ENCODE data around the gene ZNF764.

The ZNF764 gene

DNA sequence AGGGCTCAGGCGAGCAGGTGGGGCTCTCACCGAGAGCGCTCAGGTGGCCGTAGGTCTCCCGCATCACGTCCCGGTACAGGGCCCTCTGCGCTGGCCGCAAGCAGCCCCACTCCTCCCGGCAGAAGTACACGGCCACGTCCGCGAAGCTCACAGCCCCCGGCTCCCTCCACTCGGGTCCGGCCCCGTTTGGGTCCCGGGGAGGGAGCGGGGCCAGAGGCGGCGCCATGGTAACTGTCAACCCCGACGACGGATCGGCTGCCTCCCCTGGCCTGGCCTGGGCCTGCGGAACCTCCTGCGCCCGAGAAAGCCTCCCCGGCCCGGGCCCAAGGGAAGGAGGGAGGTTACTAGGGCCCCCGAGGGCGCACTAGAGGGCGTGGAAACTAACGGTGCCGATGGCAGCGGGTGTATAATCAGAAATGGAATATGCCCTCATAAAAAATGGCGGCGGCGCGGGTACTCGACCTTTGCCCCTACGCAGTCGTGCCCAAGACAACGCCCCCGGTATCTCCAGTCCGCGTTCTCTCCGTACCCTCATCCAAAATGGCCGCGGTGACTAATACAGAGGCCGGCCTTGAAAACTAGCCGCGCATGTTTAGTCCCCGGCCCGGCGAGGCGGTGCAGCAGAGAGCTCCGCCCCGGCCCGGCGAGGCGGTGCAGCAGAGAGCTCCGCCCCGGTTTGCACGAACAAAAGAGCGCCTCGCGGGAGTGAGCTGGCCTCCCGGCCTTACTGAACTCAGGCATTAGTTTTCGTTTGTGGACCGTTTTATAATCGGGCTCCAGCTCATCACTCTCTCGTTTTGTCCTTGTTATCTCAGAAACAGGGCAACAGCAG, at the start of gene ZNF764:
TSS of gene ZNF764 (minus strand) at position 418 of the 832 bp plus-strand sequence. CDS start at position 226, 192 bp downstream.
- Histone ChIP-seq H3F3A (ENCODE audit: insufficient read depth) (peaks cover 5% of the 10 kb centered on the region; the same call in 1 of the 2 replicates), H4K20me1 (ENCODE audit: low read depth, low read length) (no peaks in the 10 kb centered on the region), H3K4me2 (ENCODE audit: low read depth, low read length, poor library complexity, severe bottlenecking) (peak within 1 kb of the TSS; percentile 76), H3K36me3 (ENCODE audit: low read length) (no peaks in the 10 kb centered on the region), H3K9me3 (ENCODE audit: insufficient read depth, low read length) (no peaks in the 10 kb centered on the region), H3K9me2 (replicated peaks; ENCODE audit: insufficient read depth, low read length) (no peaks in the 10 kb centered on the region), H2AFZ (ENCODE audit: low read depth, low read length, severe bottlenecking) (peak within 1 kb of the TSS; percentile 88), H3K27me3 (ENCODE audit: low read length) (no peaks in the 10 kb centered on the region), H3K4me3 (ENCODE audit: insufficient read depth, low read length, poor library complexity, severe bottlenecking) (peak within 1 kb of the TSS; percentile 74), H3K9ac (ENCODE audit: low read length) (peak within 1 kb of the TSS; percentile 93), H3K79me2 (ENCODE audit: insufficient read depth, low read length) (peaks cover 15% of the 10 kb centered on the region; the same call in 1 of the 2 replicates), H3K27ac (ENCODE audit: low read depth, low read length) (peak within 1 kb of the TSS; percentile 74)
- TF ChIP-seq EZH2phosphoT487 (conservative IDR thresholded peaks at IDR 0.05; ENCODE audit: low read length) = no peak
- TF ChIP-seq, protein P1, sequence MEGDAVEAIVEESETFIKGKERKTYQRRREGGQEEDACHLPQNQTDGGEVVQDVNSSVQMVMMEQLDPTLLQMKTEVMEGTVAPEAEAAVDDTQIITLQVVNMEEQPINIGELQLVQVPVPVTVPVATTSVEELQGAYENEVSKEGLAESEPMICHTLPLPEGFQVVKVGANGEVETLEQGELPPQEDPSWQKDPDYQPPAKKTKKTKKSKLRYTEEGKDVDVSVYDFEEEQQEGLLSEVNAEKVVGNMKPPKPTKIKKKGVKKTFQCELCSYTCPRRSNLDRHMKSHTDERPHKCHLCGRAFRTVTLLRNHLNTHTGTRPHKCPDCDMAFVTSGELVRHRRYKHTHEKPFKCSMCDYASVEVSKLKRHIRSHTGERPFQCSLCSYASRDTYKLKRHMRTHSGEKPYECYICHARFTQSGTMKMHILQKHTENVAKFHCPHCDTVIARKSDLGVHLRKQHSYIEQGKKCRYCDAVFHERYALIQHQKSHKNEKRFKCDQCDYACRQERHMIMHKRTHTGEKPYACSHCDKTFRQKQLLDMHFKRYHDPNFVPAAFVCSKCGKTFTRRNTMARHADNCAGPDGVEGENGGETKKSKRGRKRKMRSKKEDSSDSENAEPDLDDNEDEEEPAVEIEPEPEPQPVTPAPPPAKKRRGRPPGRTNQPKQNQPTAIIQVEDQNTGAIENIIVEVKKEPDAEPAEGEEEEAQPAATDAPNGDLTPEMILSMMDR (IDR thresholded peaks at IDR 0.05; ENCODE audit: insufficient read depth, low read length, poor library complexity, severe bottlenecking) = no peak

DNA sequence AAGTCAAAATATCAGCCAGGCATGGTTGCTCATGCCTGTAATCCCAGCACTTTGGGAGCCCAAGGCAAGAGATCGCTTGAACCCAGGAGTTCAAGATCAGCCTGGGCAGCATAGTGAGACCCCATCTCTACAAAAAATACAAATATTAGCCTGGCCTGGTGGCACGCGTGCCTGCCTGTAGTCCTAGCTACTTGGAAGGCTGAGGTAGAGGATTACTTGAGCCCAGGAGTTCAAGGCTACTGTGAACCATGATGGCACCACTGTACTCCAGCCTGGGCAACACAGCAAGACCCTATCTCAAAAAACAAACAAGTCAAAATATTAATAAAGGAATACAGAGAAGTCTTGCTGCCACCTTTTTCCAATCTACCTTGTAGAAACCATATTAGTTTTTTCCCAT, 47.8 kb upstream of the ZNF764 start:
- Histone ChIP-seq H3K36me3 (ENCODE audit: low read length) (no peaks in the 10 kb centered on the region), H3K27me3 (ENCODE audit: low read length) (no peaks in the 10 kb centered on the region), H3K9me3 (ENCODE audit: insufficient read depth, low read length) (no peaks in the 10 kb centered on the region), H2AFZ (ENCODE audit: low read depth, low read length, severe bottlenecking) (no peak overlapping the region), H3K9ac (ENCODE audit: low read length) (no peak overlapping the region), H3K9me2 (replicated peaks; ENCODE audit: insufficient read depth, low read length) (no peaks in the 10 kb centered on the region), H4K20me1 (ENCODE audit: low read depth, low read length) (no peaks in the 10 kb centered on the region), H3K79me2 (ENCODE audit: insufficient read depth, low read length) (peaks cover 13% of the 10 kb centered on the region), H3K4me3 (ENCODE audit: insufficient read depth, low read length, poor library complexity, severe bottlenecking) (no peak overlapping the region), H3K4me2 (ENCODE audit: low read depth, low read length, poor library complexity, severe bottlenecking) (no peak overlapping the region), H3F3A (ENCODE audit: insufficient read depth) (peaks cover 5% of the 10 kb centered on the region; the same call in 1 of the 2 replicates), H3K27ac (ENCODE audit: low read depth, low read length) (no peak overlapping the region)
- TF ChIP-seq, protein P1 (IDR thresholded peaks at IDR 0.05; ENCODE audit: insufficient read depth, low read length, poor library complexity, severe bottlenecking) = no peak
- no peak for TF ChIP-seq EZH2phosphoT487 (conservative IDR thresholded peaks at IDR 0.05; ENCODE audit: low read length)

- TF ChIP-seq EZH2phosphoT487 (conservative IDR thresholded peaks at IDR 0.05; ENCODE audit: low read length) = no peak
- TF ChIP-seq, protein P1 (IDR thresholded peaks at IDR 0.05; ENCODE audit: insufficient read depth, low read length, poor library complexity, severe bottlenecking) = no peak
- Histone ChIP-seq H3K9me3 (ENCODE audit: insufficient read depth, low read length) (no peaks in the 10 kb centered on the region), H3K4me3 (ENCODE audit: insufficient read depth, low read length, poor library complexity, severe bottlenecking) (no peak overlapping the region), H3K27ac (ENCODE audit: low read depth, low read length) (no peak overlapping the region), H3K4me2 (ENCODE audit: low read depth, low read length, poor library complexity, severe bottlenecking) (no peak overlapping the region), H2AFZ (ENCODE audit: low read depth, low read length, severe bottlenecking) (no peak overlapping the region), H3K9me2 (replicated peaks; ENCODE audit: insufficient read depth, low read length) (no peaks in the 10 kb centered on the region), H3K9ac (ENCODE audit: low read length) (no peak overlapping the region), H3K36me3 (ENCODE audit: low read length) (no peaks in the 10 kb centered on the region), H4K20me1 (ENCODE audit: low read depth, low read length) (no peaks in the 10 kb centered on the region), H3K27me3 (ENCODE audit: low read length) (no peaks in the 10 kb centered on the region), H3K79me2 (ENCODE audit: insufficient read depth, low read length) (peaks cover 13% of the 10 kb centered on the region), H3F3A (ENCODE audit: insufficient read depth) (peaks cover 5% of the 10 kb centered on the region; the same call in 1 of the 2 replicates)
Observed at GRCh38 chr16:30605158-30605557, 47.0 kb upstream of the ZNF764 start.
